HUES64 (cell line): ENCODE results near the gene SLC27A5.

Experiments
- H3K27ac ChIP-seq: 2 replicates; pipeline ENCODE4 v1.7.0; 2013; ENCODE audit warnings: low read depth, low read length, inconsistent platforms
- H3K27me3 ChIP-seq: 2 replicates; pipeline ENCODE4 v1.6.1; 2013; ENCODE audit warnings: mild to moderate bottlenecking, low read length; ENCODE audit not compliant: insufficient read depth
- H3K36me3 ChIP-seq: 2 replicates; pipeline ENCODE4 v1.6.1; 2013; ENCODE audit warnings: mild to moderate bottlenecking, low read length; ENCODE audit not compliant: insufficient read depth
- H3K4me1 ChIP-seq: 2 replicates; pipeline ENCODE4 v1.6.1; 2013; ENCODE audit warnings: mild to moderate bottlenecking, low read length, moderate library complexity; ENCODE audit not compliant: insufficient read depth
- H3K4me3 ChIP-seq: 2 replicates; pipeline ENCODE4 v1.5.1; 2013; ENCODE audit warnings: mild to moderate bottlenecking, low read length, moderate library complexity
- H3K9ac ChIP-seq: 2 replicates; pipeline ENCODE4 v1.6.1; 2013; ENCODE audit warnings: mild to moderate bottlenecking, low read depth, low read length
- H3K9me3 ChIP-seq: 2 replicates; pipeline ENCODE4 v1.6.1; 2013; ENCODE audit warnings: low read depth, low read length; ENCODE audit not compliant: insufficient read depth
- WGBS: fragments of 150-250, 120-280 bp; methylation state at CpG from one replicate; pipeline ENCODE4 v1.1.7; 2013; ENCODE audit warnings: missing lambda C conversion rate; 5-methylcytosine and 5-hydroxymethylcytosine counted together

Gene SLC27A5

DNA sequence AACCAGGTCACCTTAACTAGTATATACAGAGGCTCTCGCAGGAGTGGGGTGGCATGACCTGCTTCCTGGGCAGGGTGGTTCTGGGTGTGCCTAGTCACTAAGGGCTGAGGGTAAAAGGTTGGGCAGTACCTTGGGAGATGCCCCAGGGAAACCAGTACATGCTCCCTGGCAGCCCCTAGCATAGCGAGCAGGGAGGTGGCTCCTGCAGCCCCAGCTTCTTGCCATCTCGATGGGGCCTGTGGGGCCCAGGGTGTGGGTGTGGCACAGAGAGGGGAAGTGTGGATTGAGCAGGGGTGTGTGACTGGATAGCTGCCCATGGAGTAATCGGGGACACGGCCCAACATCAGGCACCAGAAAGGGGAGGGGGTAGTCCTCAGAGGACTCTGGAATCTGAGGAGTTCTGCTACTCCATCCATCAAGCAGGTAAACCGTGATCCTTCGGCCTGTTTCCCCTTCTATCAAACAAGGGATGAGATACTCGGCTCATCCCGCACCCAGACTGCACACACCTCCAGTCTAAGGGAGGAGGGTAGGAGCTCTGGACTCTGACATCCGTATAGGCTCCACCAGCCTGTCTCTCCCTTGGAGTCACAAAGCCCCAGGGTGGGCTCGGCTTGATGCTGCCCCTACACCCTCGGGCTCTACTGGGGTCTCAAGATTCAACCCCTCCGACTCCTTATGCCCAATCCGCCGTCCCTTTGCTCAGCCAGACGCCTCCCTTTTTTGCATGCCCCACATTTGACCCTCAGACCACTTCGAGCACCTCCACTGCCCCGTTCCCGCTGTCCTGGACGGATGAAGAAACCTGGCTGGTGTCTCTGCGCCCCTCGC is 6.7 kb upstream of the SLC27A5 start:
- H3K9me3 ChIP-seq, result no peaks in the 10 kb centered on the region
- 26% methylated on average over 20 of the region's 22 CpGs for WGBS

GRCh38 chr19:58516964-58517833 is 5.4 kb upstream of the SLC27A5 start:
- no peak overlapping the region for H3K9ac ChIP-seq
- 95% methylated on average over 65 of the region's 65 CpGs for WGBS

More for the DNA sequence above, 6.7 kb upstream of the SLC27A5 start:
- Histone ChIP-seq H3K4me1 (peaks cover 22% of the 10 kb centered on the region), H3K36me3 (peaks cover 3% of the 10 kb centered on the region; the same call in 1 of the 2 replicates), H3K4me3 (peak overlapping the region; percentile 66), H3K9ac (peak overlapping the region; percentile 98), H3K27ac (peak overlapping the region; percentile 99), H3K27me3 (no peaks in the 10 kb centered on the region)

GRCh38 chr19:58516246-58516836 is 4.5 kb upstream of the SLC27A5 start:
- Histone ChIP-seq H3K36me3 (peaks cover 3% of the 10 kb centered on the region; the same call in 1 of the 2 replicates), H3K9me3 (no peaks in the 10 kb centered on the region), H3K4me3 (no peak overlapping the region), H3K27ac (peak overlapping the region; percentile 44; the same call in 1 of the 2 replicates), H3K4me1 (peaks cover 15% of the 10 kb centered on the region), H3K9ac (no peak overlapping the region), H3K27me3 (no peaks in the 10 kb centered on the region)
- 90% methylated on average over 25 of the region's 25 CpGs for WGBS

More at GRCh38 chr19:58516964-58517833, 5.4 kb upstream of the SLC27A5 start:
- H3K36me3 ChIP-seq, result peaks cover 3% of the 10 kb centered on the region; the same call in 1 of the 2 replicates
- H3K4me3 ChIP-seq, result no peak overlapping the region
- H3K27ac ChIP-seq, result no peak overlapping the region
- no peaks in the 10 kb centered on the region for H3K27me3 ChIP-seq
- H3K9me3 ChIP-seq, result no peaks in the 10 kb centered on the region
- peaks cover 16% of the 10 kb centered on the region for H3K4me1 ChIP-seq

GRCh38 chr19:58515259-58515658 is 3.5 kb upstream of the SLC27A5 start:
- Histone ChIP-seq H3K27ac (peak overlapping the region; percentile 85; the same call in 1 of the 2 replicates), H3K4me3 (no peak overlapping the region), H3K9me3 (no peaks in the 10 kb centered on the region), H3K27me3 (no peaks in the 10 kb centered on the region), H3K4me1 (peaks cover 10% of the 10 kb centered on the region; the same call in 1 of the 2 replicates), H3K9ac (peak overlapping the region; percentile 30; the same call in 1 of the 2 replicates), H3K36me3 (peaks cover 3% of the 10 kb centered on the region; the same call in 1 of the 2 replicates)
- 81% methylated on average over 2 of the region's 2 CpGs for WGBS

- no peaks in the 10 kb centered on the region for H3K9me3 ChIP-seq
- peaks cover 3% of the 10 kb centered on the region; the same call in 1 of the 2 replicates for H3K36me3 ChIP-seq
- peak overlapping the region; percentile 59; the same call in 1 of the 2 replicates for H3K27ac ChIP-seq
- peak overlapping the region; percentile 65 for H3K9ac ChIP-seq
- H3K4me3 ChIP-seq, result peak overlapping the region; percentile 52
- WGBS, result 76% methylated on average over 3 of the region's 3 CpGs
- H3K4me1 ChIP-seq, result peaks cover 9% of the 10 kb centered on the region; the same call in 1 of the 2 replicates
- no peaks in the 10 kb centered on the region for H3K27me3 ChIP-seq
These were observed 2.8 kb upstream of the SLC27A5 start for GRCh38 chr19:58514564-58515022.

DNA sequence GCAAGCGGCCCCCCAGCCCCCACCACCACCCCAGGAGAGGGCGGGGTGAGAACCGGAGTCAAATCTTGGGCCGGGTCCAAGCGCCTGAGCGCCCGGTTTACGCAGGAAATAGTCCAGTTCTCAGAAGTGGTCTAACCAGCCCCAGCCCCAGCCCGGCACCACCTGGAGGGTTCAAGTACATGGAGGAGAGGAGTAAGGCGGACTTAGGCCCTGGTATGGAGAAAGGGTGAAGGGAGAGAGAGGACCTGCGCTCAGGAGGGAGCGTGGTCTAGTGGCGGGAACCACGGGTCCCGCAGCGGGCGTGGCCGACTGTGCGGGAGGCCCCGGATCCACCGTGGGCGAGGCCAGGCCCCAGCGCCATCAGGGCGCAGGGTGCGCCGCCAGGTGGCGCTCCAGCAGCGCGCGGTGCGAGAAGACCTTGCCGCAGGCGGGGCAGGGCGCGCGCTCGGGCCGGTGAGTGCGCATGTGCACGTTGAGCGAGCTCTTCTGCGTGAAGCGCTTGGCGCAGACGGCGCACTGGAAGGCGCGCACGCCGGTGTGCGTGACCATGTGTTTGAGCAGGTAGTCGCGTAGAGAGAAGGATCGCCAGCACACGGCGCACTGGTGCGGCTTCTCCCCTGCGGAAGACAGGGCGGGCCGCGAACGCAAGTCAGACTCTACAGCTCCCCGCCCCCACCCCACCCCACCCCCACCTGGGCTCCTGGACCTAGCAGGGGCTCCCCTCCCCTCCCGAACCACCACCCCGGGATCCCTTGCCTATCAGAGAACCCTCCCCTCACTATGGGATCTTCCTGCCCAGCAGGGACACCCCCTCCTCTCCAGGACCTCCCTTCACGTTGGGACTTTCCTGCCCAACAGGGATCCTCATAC is 2.1 kb upstream of the SLC27A5 start:
- 16% methylated on average over 65 of the region's 66 CpGs for WGBS
- Histone ChIP-seq H3K27ac (peak overlapping the region; percentile 59; the same call in 1 of the 2 replicates), H3K27me3 (no peaks in the 10 kb centered on the region), H3K9ac (peak overlapping the region; percentile 65), H3K4me3 (peak overlapping the region; percentile 52), H3K4me1 (peaks cover 9% of the 10 kb centered on the region; the same call in 1 of the 2 replicates), H3K36me3 (peaks cover 3% of the 10 kb centered on the region; the same call in 1 of the 2 replicates), H3K9me3 (no peaks in the 10 kb centered on the region)

GRCh38 chr19:58513213-58513693 is 1.5 kb upstream of the SLC27A5 start:
- H3K4me3 ChIP-seq, result no peak overlapping the region
- WGBS, result 94% methylated on average over 10 of the region's 10 CpGs
- H3K4me1 ChIP-seq, result peaks cover 5% of the 10 kb centered on the region; the same call in 1 of the 2 replicates
- peaks cover 3% of the 10 kb centered on the region; the same call in 1 of the 2 replicates for H3K36me3 ChIP-seq
- H3K27ac ChIP-seq, result peak overlapping the region; percentile 28; the same call in 1 of the 2 replicates
- H3K9me3 ChIP-seq, result no peaks in the 10 kb centered on the region
- no peaks in the 10 kb centered on the region for H3K27me3 ChIP-seq
- H3K9ac ChIP-seq, result peak overlapping the region; percentile 56; the same call in 1 of the 2 replicates

GRCh38 chr19:58510084-58510862 is 1.5 kb downstream of the SLC27A5 start:
- no peak overlapping the region for H3K4me3 ChIP-seq
- H3K4me1 ChIP-seq, result no peaks in the 10 kb centered on the region; the same call in 1 of the 2 replicates
- WGBS, result 88% methylated on average over 8 of the region's 8 CpGs
- no peaks in the 10 kb centered on the region for H3K9me3 ChIP-seq
- no peak overlapping the region for H3K9ac ChIP-seq
- H3K27ac ChIP-seq, result no peak overlapping the region
- H3K27me3 ChIP-seq, result no peaks in the 10 kb centered on the region
- no peaks in the 10 kb centered on the region for H3K36me3 ChIP-seq

- Histone ChIP-seq H3K4me1 (no peaks in the 10 kb centered on the region), H3K9ac (no peak overlapping the region)
These were observed 2.1 kb downstream of the SLC27A5 start for GRCh38 chr19:58509731-58510083.

More at GRCh38 chr19:58509731-58510083, 2.1 kb downstream of the SLC27A5 start:
- H3K27me3 ChIP-seq, result no peaks in the 10 kb centered on the region
- no peak overlapping the region for H3K27ac ChIP-seq
- no peak overlapping the region for H3K4me3 ChIP-seq
- no peaks in the 10 kb centered on the region for H3K9me3 ChIP-seq
- WGBS, result 93% methylated on average over 11 of the region's 11 CpGs
- no peaks in the 10 kb centered on the region for H3K36me3 ChIP-seq
